GM21423 (cell line): ENCODE results near the gene GMEB1.
"Not testable (repeated sequence)": the region's sequence is repeated elsewhere in the genome, so short reads cannot be mapped to it uniquely, and the experiment has no call there.

ENCODE experiments used
- ATAC-seq: cut with Tn5 transposase; IDR thresholded peaks from one replicate; pipeline ENCODE4 v1.9.1; 2021; ENCODE audit warnings: mild to moderate bottlenecking, moderate library complexity; ENCODE audit not compliant: unreplicated experiment

Gene GMEB1

GRCh38 chr1:28668191-28668955 lies at the start of gene GMEB1:
TSS of gene GMEB1 (plus strand) at chr1:28668784. CDS start at chr1:28683613, 14,829 bp downstream.
- ATAC-seq: peak; percentile 70

DNA sequence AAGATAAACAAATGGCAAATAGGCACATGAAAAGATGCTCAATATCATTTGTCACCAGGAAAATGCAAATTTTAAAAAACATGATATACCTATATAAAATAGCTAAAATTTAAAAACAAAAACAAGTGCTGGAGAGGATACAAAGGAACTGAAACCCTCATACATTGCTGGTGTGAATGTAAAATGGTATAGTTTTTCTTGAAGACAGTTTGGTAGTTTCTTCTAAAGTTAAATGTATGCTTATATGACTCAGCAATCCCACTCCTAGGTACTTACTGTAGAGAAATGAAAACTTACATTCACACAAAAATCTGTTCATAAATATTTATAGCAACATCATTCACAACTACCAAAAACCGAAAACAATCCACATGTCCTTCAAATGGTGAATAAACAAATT lies 36.9 kb upstream of the GMEB1 start:
- ATAC-seq: no peak

- no peak for ATAC-seq
These were observed 36.0 kb upstream of the GMEB1 start for GRCh38 chr1:28632560-28632959.

- no peak for ATAC-seq
These were observed 27.8 kb upstream of the GMEB1 start for GRCh38 chr1:28640766-28641165.

DNA sequence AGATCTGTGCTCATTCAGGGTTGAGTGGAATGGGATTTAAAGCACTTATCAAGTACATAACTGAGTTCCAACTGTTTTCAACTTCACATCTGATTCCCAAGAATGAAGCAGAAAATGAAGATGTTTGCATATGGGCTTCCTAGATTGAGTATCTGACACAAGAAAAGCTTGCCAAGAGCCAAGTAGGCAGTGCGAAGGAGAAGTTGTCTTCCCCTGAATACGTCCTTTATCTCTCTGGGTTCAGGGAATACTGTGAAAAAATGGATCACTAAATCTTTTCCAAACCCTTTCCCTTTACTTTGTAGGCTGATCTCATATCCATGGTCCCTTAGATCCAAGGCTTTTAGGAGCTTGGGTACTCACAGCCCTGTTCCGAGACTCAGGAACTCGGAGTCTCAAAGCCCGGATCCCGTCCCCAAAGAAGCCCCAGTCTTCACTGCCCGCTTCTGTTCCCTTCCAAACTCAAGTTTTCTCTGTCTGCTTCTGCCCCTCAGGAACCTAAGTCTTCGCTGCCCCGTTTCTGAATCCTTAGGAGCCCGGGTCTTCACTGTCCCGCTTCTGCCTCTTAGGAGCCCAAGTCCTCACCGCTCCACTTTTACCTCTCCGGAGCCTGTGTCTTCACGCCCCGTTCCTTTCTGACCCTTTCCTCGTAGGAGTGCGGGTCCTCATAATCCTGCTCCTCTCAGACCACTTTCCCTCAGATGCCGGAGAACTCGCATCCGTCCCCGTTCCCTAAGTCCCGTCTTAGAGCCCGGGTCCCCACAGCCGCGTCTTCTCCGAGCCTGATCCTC lies 26.3 kb upstream of the GMEB1 start:
- ATAC-seq: peak; percentile 9

DNA sequence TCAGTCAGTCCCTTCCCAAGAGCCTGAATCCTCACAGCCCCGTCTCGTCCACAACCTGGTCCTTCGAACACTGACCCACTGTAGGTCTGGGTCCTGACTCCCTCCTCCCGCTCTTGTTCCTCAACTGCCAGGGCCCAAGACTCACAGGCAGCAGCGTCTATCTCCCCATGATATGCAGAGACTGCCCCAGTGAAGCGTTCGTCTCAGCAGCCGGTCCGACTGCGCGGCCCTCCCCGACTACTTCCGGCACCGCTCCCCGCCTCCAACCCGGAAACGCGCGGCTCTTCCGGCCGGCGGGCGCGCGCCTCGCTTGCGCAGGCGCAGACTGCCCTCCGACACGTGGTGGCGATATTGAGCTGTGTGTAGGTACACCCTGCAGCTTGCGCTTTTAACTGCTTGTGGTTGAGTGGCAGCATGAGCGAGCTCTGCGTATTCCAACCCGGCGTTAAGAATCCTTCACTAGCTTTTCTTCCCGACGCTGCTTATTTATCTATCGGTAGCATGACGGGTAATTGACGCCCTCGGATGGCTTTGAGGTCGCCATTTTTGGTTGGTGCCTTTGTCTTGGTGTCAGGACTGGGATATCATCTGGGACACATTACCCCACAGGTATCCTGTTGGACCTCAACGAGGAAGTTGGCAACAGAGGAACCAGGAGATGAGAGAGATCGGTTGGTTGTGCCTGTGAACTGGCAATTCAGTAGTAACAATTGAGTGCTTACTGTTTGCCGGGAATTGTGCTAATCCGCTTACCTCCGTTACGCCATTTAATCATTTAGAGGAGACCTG lies 25.5 kb upstream of the GMEB1 start, which contains the start of gene TAF12:
TAF12 (minus strand) TSS at position 221 of the 789 bp plus-strand sequence. CDS start 20,986 bp downstream, outside the sequence.
- peak; percentile 81 for ATAC-seq

DNA sequence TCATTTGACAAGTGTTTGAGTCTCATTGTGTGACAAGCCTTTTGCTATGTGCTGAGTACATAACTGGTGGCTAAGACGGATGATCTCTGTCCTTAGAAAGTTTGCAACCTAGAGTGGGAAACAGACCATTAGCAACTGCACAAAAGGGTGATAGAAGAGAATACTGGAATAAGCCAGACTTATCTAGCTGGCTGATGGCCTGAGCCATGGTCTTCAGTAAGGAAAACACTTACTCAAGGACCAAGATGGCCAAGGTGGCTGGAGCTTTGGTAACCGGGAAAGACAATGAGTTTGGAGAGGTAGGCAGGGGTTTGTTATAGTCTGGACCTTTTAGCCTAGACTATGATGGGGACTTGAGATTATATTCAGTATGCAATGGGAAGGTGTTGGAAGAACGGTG lies 24.1 kb upstream of the GMEB1 start:
- no peak for ATAC-seq

- not testable (repeated sequence) for ATAC-seq
These were observed 23.2 kb upstream of the GMEB1 start for GRCh38 chr1:28645406-28645805.

DNA sequence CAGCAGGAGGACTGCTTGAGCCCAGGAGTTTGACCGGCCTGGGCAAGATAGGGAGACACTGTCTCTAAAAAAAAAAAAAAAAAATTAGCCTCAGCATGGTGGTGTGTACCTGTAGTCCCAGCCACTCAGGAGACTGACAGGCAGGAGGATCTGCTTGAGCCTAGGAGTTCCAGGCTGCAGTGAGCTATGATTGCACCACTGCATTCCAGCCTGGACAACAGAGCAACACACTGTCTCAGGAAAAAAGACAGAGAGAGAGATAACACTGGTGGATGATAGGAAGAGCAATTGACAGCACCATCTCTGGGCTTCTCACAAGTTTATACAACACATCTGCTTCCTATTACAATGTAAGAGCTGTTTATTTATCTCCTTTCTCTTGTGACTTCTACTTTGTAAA lies 22.5 kb upstream of the GMEB1 start:
- no peak for ATAC-seq

DNA sequence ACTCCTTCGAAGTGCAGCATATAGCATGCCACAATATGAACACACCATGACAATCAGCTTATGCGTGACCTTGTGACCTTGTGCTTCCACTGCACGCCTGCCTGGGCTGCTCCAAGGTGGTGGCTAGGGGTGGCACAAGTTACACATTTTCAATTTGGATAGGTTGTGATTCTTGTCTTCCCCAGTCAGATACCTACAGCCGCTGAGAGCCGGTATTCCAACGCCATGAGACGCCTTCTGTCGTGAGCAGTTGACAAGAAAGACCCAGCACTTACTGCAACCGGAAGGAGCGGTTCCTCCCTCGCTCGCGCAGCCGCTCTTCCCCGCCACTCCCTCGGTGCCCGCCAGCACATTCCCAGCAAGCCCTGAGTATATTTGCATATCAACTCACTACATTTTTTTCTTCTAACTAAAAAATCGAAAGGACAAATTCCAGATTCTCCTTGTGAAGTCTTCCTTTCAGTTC lies 20.5 kb upstream of the GMEB1 start:
- ATAC-seq: peak; percentile 64

GRCh38 chr1:28648474-28649198 lies 19.9 kb upstream of the GMEB1 start, which contains the start of gene RNU11:
TSS of gene RNU11 (plus strand) at chr1:28648600.
- peak; percentile 67 for ATAC-seq

- not testable (repeated sequence) for ATAC-seq
These were observed 15.5 kb upstream of the GMEB1 start for GRCh38 chr1:28653063-28653462.

- not testable (repeated sequence) for ATAC-seq
These were observed 14.7 kb upstream of the GMEB1 start for GRCh38 chr1:28653870-28654269.

GRCh38 chr1:28655448-28656311 lies 12.9 kb upstream of the GMEB1 start:
- ATAC-seq: not testable (repeated sequence)

GRCh38 chr1:28656335-28656734 lies 12.2 kb upstream of the GMEB1 start:
- ATAC-seq: no peak

DNA sequence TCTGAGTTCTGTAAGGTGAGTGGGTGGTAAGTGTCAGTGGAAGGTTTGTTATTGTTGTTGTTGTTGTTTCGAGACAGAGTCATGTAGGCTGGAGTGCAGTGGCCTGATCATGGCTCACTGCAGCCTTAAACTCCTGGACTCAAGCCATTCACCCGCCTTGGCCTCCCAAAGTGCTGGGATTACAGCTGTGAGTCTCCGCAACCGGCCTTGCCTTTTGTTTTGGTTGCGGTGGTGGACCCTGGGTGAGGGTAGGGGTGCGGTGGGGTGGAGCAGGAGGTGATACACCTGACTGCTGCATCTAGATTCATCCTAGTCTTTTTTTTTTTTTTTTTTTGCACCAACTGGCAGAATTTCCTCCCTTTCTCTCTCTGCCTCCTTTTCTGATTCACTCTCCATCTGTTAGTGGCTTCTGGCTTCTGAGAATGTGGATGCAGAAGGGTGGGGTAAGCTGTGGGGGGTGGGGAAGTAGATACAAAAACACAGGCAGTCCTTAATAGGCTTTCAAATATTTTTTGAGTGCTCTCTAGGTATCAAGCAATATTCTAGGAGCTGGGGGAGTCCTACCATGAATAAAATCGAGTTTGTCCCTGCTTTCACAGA lies 4.6 kb upstream of the GMEB1 start:
- no peak for ATAC-seq

DNA sequence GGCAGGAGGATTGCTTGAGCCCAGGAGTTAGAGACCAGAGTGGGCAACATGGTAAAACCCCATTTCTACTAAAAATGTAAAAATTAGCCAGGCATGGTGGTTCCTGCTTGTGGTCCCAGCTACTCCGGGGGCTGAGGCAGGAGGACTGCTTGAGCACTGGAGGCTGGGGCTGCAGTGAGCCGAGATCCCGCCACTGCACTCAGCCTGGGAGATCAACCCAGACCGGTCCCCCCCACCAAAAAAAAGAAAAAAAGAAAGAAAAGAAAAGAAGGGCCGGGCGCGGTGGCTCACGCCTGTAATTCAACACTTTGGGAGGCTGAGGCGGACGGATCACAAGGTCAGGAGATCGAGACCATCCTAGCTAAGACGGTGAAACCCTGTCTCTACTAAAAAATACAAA lies 1.8 kb upstream of the GMEB1 start:
- ATAC-seq: no peak

DNA sequence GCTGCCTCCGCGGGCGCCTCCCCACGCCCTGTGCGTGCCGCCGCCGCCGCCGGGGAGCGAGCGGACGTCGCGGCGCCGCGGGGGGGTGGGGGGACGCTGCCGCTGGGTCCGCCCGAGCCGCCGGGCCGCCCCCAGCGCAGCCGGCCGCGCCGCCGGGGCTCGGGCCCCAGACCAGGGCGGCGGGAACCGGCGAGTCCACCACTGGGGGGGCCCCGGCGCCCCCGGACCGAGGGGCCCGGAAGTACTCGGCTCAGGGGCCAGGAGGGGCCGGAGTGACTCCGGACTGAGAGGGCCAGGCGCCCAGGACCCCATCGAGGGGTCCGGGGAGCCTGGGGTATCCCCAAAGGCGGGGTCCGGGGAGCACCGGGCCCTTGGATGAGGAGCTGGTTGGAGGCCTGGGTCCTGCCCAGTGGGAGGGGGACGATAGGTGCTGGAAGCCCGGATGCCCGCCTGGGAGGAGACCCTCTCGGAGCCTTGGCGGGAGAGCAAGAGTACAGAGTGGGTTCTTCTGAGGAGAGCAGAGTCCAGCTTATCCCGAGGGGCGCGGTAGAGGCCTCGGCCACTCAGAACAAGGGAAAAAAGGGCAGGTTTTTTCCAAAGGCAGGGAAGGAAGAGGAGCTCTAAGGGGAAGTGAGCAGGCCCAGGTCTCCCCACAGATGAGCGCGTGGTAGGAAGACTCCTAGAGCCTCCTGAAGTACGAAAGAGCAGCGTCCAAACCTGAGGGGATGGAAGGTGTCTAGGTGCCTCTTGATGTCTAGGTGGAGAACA lies 556 bp downstream of the GMEB1 start:
- peak; percentile 51 for ATAC-seq
